Psoas muscle (tissue), 8 donors: Measurements from ENCODE around the gene FNDC3B. TPM values are rescaled to one million over a fixed set of nuclear protein-coding genes. Genes with fewer than 3 reads are reported as not detected.

ENCODE experiments used
- ATAC-seq, 4 donors: fragments of 200-7000 bp; cut with Tn5 transposase; one replicate each; pipeline ENCODE4 v1.9.1; 2020; ENCODE audit warnings: moderate library complexity in 3 of 4, mild to moderate bottlenecking in 2 of 4
- DNase-seq, 2 donors: peaks; one replicate each; pipeline ENCODE4 v3.0.0-alpha.2; 2020
- H3K27ac ChIP-seq: fragments of 200-600 bp; one replicate; pipeline ENCODE4 v1.8.0; 2022
- H3K27me3 ChIP-seq, 3 donors: fragments of 200-600 bp in 1 of 3; one replicate each; pipeline versions ENCODE4 v1.6.1 to v1.8.0; 2013 to 2022; ENCODE audit warnings: low read length in 2 of 3, mild to moderate bottlenecking in 2 of 3, moderate library complexity in 1 of 3; ENCODE audit not compliant: insufficient read depth in 3 of 3
- H3K36me3 ChIP-seq, 2 donors: fragments of 200-600 bp in 1 of 2; one replicate each; pipeline versions ENCODE4 v1.6.1 to v1.8.0; 2013 to 2022; ENCODE audit warnings: low read depth in 1 of 2, mild to moderate bottlenecking in 1 of 2, moderate library complexity in 1 of 2; ENCODE audit not compliant: insufficient read depth in 1 of 2
- H3K4me1 ChIP-seq: fragments of 200-600 bp; one replicate; pipeline ENCODE4 v1.8.0; 2022
- H3K4me3 ChIP-seq: fragments of 200-600 bp; one replicate; pipeline ENCODE4 v1.8.0; 2022; ENCODE audit warnings: mild to moderate bottlenecking
- H3K9me3 ChIP-seq: fragments of 200-600 bp; one replicate; pipeline ENCODE4 v1.8.0; 2022
- CTCF ChIP-seq: fragments of 200-600 bp; IDR thresholded peaks from one replicate; pipeline ENCODE4 v1.8.0; 2022; ENCODE audit warnings: antibody characterized with exemption
- WGBS, 3 donors: extraction: QIAGEN DNeasy Blood & Tissue Kit; methylation state at CpG; one replicate each; pipeline versions ENCODE4 v1.1.6 to v1.1.7; 2013; 5-methylcytosine and 5-hydroxymethylcytosine counted together
- intact Hi-C, 2 donors: fragments of 100-400 bp; cut with DNase I; formaldehyde crosslinking; loops; one replicate each; pipeline versions ENCODE4 v1.11.0 to v1.14.2; 2022
- polyA plus RNA-seq, 3 donors: library from polyadenylated mRNA; stranded (reverse); fragments of 200-250 nt; gene quantifications; one replicate each; pipeline ENCODE4 v1.2.3, GENCODE V29; 2013
- total RNA-seq, 4 donors: library from RNA; stranded (reverse); fragmentation: NEBNext Ultra II Directional in 2 of 4; extraction: Animal tissue kit (Norgen Biotek cat#: 25700) in 2 of 4; gene quantifications; one replicate each; pipeline versions ENCODE4 v1.2.1 to v1.2.4, GENCODE V29; 2021 to 2023
- donor health status: healthy with polysubstance abuse.
- donor health status: DM: no; HTN: no; CAD: no; lungs with moderate emphysema.
- donor health status: Bipolar disorder and iron deficiency.
- donor health status: healthy.
- donor health status: DM: yes; HTN: yes; CAD: no.
- donor health status: DM: no; HTN: no; CAD: no.
- donor health status: DM: no; HTN: no; CAD: no.
- donor health status: DM: yes; HTN: yes; CAD: no.

The FNDC3B gene
- total and polyA plus RNA-seq, 7 donors: 12.4 to 133 (median 50.8) TPM

- Histone ChIP-seq H3K27me3 (no peaks in the 10 kb centered on the region), H3K4me3 (no peak overlapping the region), H3K4me1 (peaks cover 76% of the 10 kb centered on the region), H3K27ac (peak overlapping the region; percentile 91), H3K36me3 (no peaks in the 10 kb centered on the region), H3K9me3 (no peaks in the 10 kb centered on the region)
- WGBS, 3 donors: 85 to 92% (median 86%) methylated on average over 6 of the region's 6 CpGs
- DNase-seq (no peak), ATAC-seq (no peak)
- TF ChIP-seq CTCF: no peak
- intact Hi-C loops: loop anchor here (5.0 kb wide), 3 partner anchors 47 to 113 kb away; no protein-coding TSS in a partner anchor
Observed at GRCh38 chr3:172154768-172155664, 115.6 kb downstream of the FNDC3B start.

GRCh38 chr3:172155897-172156585 is 116.7 kb downstream of the FNDC3B start:
- 40 to 66% (median 44%) methylated on average over 8 of the region's 8 CpGs for WGBS, 3 donors
- intact Hi-C loops: loop anchor here in 1 of 2 donors (5.0 kb wide), 1 partner anchor 46 kb away; no protein-coding TSS in a partner anchor
- TF ChIP-seq CTCF: no peak
- Histone ChIP-seq H3K27ac (peak overlapping the region; percentile 91), H3K4me1 (peaks cover 83% of the 10 kb centered on the region), H3K4me3 (peak overlapping the region; percentile 26), H3K36me3 (no peaks in the 10 kb centered on the region), H3K27me3 (no peaks in the 10 kb centered on the region), H3K9me3 (no peaks in the 10 kb centered on the region)
- ATAC-seq: peak; percentile 49 to 64 (median 62)
- peak; percentile 46 to 67 for DNase-seq

GRCh38 chr3:172156586-172156955 is 117.2 kb downstream of the FNDC3B start:
- Histone ChIP-seq H3K27ac (peak overlapping the region; percentile 91), H3K27me3 (no peaks in the 10 kb centered on the region), H3K4me1 (peaks cover 83% of the 10 kb centered on the region), H3K4me3 (peak overlapping the region; percentile 26), H3K9me3 (no peaks in the 10 kb centered on the region), H3K36me3 (no peaks in the 10 kb centered on the region)
- DNase-seq (no peak), ATAC-seq (no peak)
- intact Hi-C loops: loop anchor here in 1 of 2 donors (5.0 kb wide), 1 partner anchor 46 kb away; no protein-coding TSS in a partner anchor
- 47 to 57% (median 48%) methylated on average over 5 of the region's 5 CpGs for WGBS, 3 donors
- no peak for TF ChIP-seq CTCF

GRCh38 chr3:172157564-172158258 is 118.3 kb downstream of the FNDC3B start:
- ATAC-seq (no peak), DNase-seq (no peak)
- 87 to 92% (median 90%) methylated on average over 3 of the region's 3 CpGs for WGBS, 3 donors
- H3K9me3 ChIP-seq: no peaks in the 10 kb centered on the region
- intact Hi-C loops: loop anchor here in 1 of 2 donors (5.0 kb wide), 1 partner anchor 45 kb away; no protein-coding TSS in a partner anchor
- no peaks in the 10 kb centered on the region for H3K27me3 ChIP-seq
- peaks cover 73% of the 10 kb centered on the region for H3K4me1 ChIP-seq
- H3K27ac ChIP-seq: no peak overlapping the region
- no peaks in the 10 kb centered on the region for H3K36me3 ChIP-seq
- no peak for TF ChIP-seq CTCF
- H3K4me3 ChIP-seq: no peak overlapping the region
